HepG2 (cell line): Measurements from ENCODE around the gene CD151. TPM values are rescaled to one million over a fixed set of nuclear protein-coding genes. Genes with fewer than 3 reads are reported as not detected.

ENCODE experiments used
- ATF5 ChIP-seq: sonication (generic); formaldehyde crosslinking; IDR thresholded peaks from 2 replicates; pipeline ENCODE4 v1.4.0; 2020; ENCODE audit warnings: mild to moderate bottlenecking, low read depth, missing genetic modification reagents
- IKZF4 ChIP-seq: sonication (generic); formaldehyde crosslinking; IDR thresholded peaks from 2 replicates; pipeline ENCODE4 v1.5.1; 2020; ENCODE audit warnings: borderline replicate concordance, mild to moderate bottlenecking, low read depth, missing genetic modification reagents; ENCODE audit errors: not compliant biosample characterization
- IRF2 ChIP-seq: IDR thresholded peaks from 2 replicates; pipeline ENCODE4 v1.6.1; 2018; ENCODE audit warnings: missing genetic modification reagents, missing compliant biosample characterization
- MTA1 ChIP-seq: sonication (generic); formaldehyde crosslinking; IDR thresholded peaks from 2 replicates; pipeline ENCODE4 v1.4.0; 2020; ENCODE audit warnings: missing genetic modification reagents, mild to moderate bottlenecking, borderline replicate concordance
- RBAK ChIP-seq: sonication (generic); formaldehyde crosslinking; IDR thresholded peaks from 2 replicates; pipeline ENCODE4 v1.5.1; 2020; ENCODE audit warnings: mild to moderate bottlenecking, missing genetic modification reagents
- SMARCC2 ChIP-seq: fragments of 450-650 bp; IDR thresholded peaks from 2 replicates; pipeline ENCODE4 v1.6.1; 2017; ENCODE audit warnings: antibody characterized with exemption, mild to moderate bottlenecking
- SRSF4 ChIP-seq: fragments of 200-400 bp; formaldehyde crosslinking; IDR thresholded peaks from one replicate; pipeline ENCODE4 v1.6.1; 2018; ENCODE audit warnings: mild to moderate bottlenecking, low read depth, low read length, moderate library complexity; ENCODE audit not compliant: poor library complexity, severe bottlenecking
- TFDP2 ChIP-seq: sonication (generic); formaldehyde crosslinking; IDR thresholded peaks from 2 replicates; pipeline ENCODE4 v1.4.0; 2020; ENCODE audit warnings: missing genetic modification reagents
- TSC22D2 ChIP-seq: sonication (generic); formaldehyde crosslinking; IDR thresholded peaks from 2 replicates; pipeline ENCODE4 v1.5.1; 2020; ENCODE audit warnings: missing genetic modification reagents, mild to moderate bottlenecking, borderline replicate concordance
- ZBTB42 ChIP-seq: sonication (generic); formaldehyde crosslinking; IDR thresholded peaks from 2 replicates; pipeline ENCODE4 v1.5.0; 2020; ENCODE audit warnings: mild to moderate bottlenecking, missing genetic modification reagents
- ZNF230 ChIP-seq: sonication (generic); formaldehyde crosslinking; IDR thresholded peaks from 2 replicates; pipeline ENCODE4 v1.4.0; 2020; ENCODE audit warnings: mild to moderate bottlenecking, missing genetic modification reagents
- ZNF256 ChIP-seq: sonication (generic); formaldehyde crosslinking; conservative IDR thresholded peaks from 2 replicates; pipeline ENCODE4 v1.4.0; 2020; ENCODE audit warnings: missing genetic modification reagents
- ZNF33A ChIP-seq: sonication (generic); formaldehyde crosslinking; IDR thresholded peaks from 2 replicates; pipeline ENCODE4 v1.5.1; 2020; ENCODE audit warnings: missing genetic modification reagents, mild to moderate bottlenecking, moderate library complexity, borderline replicate concordance
- ZNF513 ChIP-seq: sonication (generic); formaldehyde crosslinking; conservative IDR thresholded peaks from 2 replicates; pipeline ENCODE4 v1.5.0; 2020; ENCODE audit warnings: missing genetic modification reagents
- ZNF644 ChIP-seq: IDR thresholded peaks from 2 replicates; pipeline ENCODE4 v1.6.1; 2016; ENCODE audit warnings: low read depth
- ZNF75D ChIP-seq: sonication (generic); formaldehyde crosslinking; IDR thresholded peaks from 2 replicates; pipeline ENCODE4 v1.8.1; 2023; ENCODE audit warnings: missing genetic modification reagents, mild to moderate bottlenecking, borderline replicate concordance
- polyA plus RNA-seq, 8 experiments: library from polyadenylated mRNA; depleted of rRNA in 3 of 8; stranded (reverse) in 7 of 8; unstranded in 1 of 8; fragments of >200 nt; fragmentation: Illumina TruSeq in 4 of 8; extraction: Trizol in 4 of 8; gene quantifications; 2 replicates each; pipeline versions ENCODE4 v1.2.1 to v1.2.3, GENCODE V29; 2011 to 2016; ENCODE audit warnings: low read depth in 4 of 8, missing spikeins in 1 of 8, mixed read lengths in 1 of 8; ENCODE audit not compliant: insufficient read depth in 1 of 8
- total RNA-seq, 5 experiments: library from RNA; depleted of rRNA; stranded (reverse); fragments of >200 nt; fragmentation: Illumina TruSeq; extraction: Trizol; gene quantifications; 2 replicates each; pipeline ENCODE4 v1.2.3, GENCODE V29; 2016; ENCODE audit warnings: low read depth in 1 of 5
- TF ChIP-seq, protein P1 (sequence below): sonication (generic); formaldehyde crosslinking; IDR thresholded peaks from 2 replicates; pipeline ENCODE4 v1.5.0; 2020; ENCODE audit warnings: mild to moderate bottlenecking, missing genetic modification reagents
- TF ChIP-seq, protein P2 (sequence below): IDR thresholded peaks from 2 replicates; pipeline ENCODE4 v1.6.1; 2016; ENCODE audit warnings: control low read depth
- TF ChIP-seq, protein P3 (sequence below): sonication (generic); formaldehyde crosslinking; IDR thresholded peaks from 2 replicates; pipeline ENCODE4 v1.9.0; 2021; ENCODE audit warnings: missing genetic modification reagents, borderline replicate concordance

CD151 gene
- total and polyA plus RNA-seq, 2 of the 13 experiments (the other 11 are each of a cell fraction or from before 2014, with no cell fraction given): 125 to 197 TPM

DNA sequence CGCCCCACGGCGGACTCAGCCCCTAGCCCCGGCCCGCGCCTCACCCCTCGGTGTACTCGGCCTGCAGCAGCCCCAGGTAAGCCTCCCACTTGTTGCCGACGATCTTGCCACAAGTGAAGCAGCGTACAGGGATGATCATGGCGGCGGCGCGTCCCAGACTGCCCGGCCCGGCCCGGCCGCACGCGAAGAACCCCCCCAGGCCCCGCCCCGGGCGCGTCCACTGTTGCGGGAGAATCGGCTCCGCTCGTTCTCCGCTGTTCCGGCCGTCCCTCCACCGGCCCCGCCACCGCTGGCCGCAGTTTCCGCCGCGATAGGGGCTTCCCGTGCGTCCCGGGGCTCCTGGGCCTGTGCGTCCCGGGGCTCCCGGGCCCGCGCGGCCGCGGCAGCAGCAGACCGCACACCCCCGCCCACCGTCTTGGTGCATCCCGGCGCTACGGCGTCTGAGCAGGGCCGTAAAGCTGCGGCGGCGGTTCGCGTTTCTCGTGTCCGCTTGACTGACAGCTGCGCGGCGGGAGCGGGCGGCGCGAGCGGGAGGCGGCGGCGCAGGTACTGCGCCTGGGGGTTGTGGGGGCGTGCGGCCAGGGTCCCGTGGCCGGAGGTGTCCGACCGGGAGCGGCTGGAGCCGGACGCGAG lies 9.7 kb downstream of the CD151 start, which contains the start of the genes POLR2L and TSPAN4 (continued):
- TF ChIP-seq ZNF230 (CRISPR knock-in tag) (no peak), ZNF644 (CRISPR knock-in tag) (no peak), IKZF4 (CRISPR knock-in tag) (peak; percentile 87), ZNF75D (CRISPR knock-in tag) (no peak), MTA1 (CRISPR knock-in tag) (no peak), ZNF513 (no peak; the same call in 1 of the 2 replicates), ZNF33A (CRISPR knock-in tag) (no peak; the same call in 1 of the 2 replicates), ZNF256 (CRISPR knock-in tag) (no peak), TFDP2 (CRISPR knock-in tag) (peak; percentile 79), TSC22D2 (no peak), ATF5 (no peak; the same call in 1 of the 2 replicates), IRF2 (peak; percentile 47; the same call in 1 of the 2 replicates), SRSF4 (peak; percentile 39), RBAK (CRISPR knock-in tag) (no peak), SMARCC2 (no peak), ZBTB42 (no peak)
- TF ChIP-seq, protein P1, sequence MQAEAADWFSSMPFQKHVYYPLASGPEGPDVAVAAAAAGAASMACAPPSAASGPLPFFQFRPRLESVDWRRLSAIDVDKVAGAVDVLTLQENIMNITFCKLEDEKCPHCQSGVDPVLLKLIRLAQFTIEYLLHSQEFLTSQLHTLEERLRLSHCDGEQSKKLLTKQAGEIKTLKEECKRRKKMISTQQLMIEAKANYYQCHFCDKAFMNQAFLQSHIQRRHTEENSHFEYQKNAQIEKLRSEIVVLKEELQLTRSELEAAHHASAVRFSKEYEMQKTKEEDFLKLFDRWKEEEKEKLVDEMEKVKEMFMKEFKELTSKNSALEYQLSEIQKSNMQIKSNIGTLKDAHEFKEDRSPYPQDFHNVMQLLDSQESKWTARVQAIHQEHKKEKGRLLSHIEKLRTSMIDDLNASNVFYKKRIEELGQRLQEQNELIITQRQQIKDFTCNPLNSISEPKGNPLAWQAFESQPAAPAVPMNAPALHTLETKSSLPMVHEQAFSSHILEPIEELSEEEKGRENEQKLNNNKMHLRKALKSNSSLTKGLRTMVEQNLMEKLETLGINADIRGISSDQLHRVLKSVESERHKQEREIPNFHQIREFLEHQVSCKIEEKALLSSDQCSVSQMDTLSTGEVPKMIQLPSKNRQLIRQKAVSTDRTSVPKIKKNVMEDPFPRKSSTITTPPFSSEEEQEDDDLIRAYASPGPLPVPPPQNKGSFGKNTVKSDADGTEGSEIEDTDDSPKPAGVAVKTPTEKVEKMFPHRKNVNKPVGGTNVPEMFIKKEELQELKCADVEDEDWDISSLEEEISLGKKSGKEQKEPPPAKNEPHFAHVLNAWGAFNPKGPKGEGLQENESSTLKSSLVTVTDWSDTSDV: no peak
- TF ChIP-seq, protein P2, sequence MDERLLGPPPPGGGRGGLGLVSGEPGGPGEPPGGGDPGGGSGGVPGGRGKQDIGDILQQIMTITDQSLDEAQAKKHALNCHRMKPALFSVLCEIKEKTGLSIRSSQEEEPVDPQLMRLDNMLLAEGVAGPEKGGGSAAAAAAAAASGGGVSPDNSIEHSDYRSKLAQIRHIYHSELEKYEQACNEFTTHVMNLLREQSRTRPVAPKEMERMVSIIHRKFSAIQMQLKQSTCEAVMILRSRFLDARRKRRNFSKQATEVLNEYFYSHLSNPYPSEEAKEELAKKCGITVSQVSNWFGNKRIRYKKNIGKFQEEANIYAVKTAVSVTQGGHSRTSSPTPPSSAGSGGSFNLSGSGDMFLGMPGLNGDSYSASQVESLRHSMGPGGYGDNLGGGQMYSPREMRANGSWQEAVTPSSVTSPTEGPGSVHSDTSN (CRISPR knock-in tag): peak; percentile 84
- TF ChIP-seq, protein P3, sequence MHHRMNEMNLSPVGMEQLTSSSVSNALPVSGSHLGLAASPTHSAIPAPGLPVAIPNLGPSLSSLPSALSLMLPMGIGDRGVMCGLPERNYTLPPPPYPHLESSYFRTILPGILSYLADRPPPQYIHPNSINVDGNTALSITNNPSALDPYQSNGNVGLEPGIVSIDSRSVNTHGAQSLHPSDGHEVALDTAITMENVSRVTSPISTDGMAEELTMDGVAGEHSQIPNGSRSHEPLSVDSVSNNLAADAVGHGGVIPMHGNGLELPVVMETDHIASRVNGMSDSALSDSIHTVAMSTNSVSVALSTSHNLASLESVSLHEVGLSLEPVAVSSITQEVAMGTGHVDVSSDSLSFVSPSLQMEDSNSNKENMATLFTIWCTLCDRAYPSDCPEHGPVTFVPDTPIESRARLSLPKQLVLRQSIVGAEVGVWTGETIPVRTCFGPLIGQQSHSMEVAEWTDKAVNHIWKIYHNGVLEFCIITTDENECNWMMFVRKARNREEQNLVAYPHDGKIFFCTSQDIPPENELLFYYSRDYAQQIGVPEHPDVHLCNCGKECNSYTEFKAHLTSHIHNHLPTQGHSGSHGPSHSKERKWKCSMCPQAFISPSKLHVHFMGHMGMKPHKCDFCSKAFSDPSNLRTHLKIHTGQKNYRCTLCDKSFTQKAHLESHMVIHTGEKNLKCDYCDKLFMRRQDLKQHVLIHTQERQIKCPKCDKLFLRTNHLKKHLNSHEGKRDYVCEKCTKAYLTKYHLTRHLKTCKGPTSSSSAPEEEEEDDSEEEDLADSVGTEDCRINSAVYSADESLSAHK (CRISPR knock-in tag): no peak
